K562 (cell line): ENCODE measurements around the gene DNAJC1. TPM values are rescaled to one million over a fixed set of nuclear protein-coding genes. Genes with fewer than 3 reads are reported as not detected.

ENCODE experiments used
- CXXC5 ChIP-seq: fragments of 250-450 bp; sonication (Bioruptor Pico); IDR thresholded peaks from 2 replicates; pipeline ENCODE4 v1.8.0; 2022; ENCODE audit warnings: inconsistent platforms, mild to moderate bottlenecking, moderate library complexity
- GTF2E2 ChIP-seq: fragments of 200-800 bp; sonication (Bioruptor generic); IDR thresholded peaks from 2 replicates; pipeline ENCODE4 v1.6.1; 2016; ENCODE audit warnings: missing genetic modification characterization, missing compliant biosample characterization
- HNRNPUL1 ChIP-seq: fragments of 200-400 bp; formaldehyde crosslinking; IDR thresholded peaks from 2 replicates; pipeline ENCODE4 v1.6.1; 2017; ENCODE audit warnings: low read length
- JUNB ChIP-seq: fragments of 450-650 bp; formaldehyde crosslinking; conservative IDR thresholded peaks from 2 replicates; pipeline ENCODE4 v1.4.0; 2020; ENCODE audit warnings: mild to moderate bottlenecking
- KLF16 ChIP-seq: IDR thresholded peaks from 2 replicates; pipeline ENCODE4 v1.6.1; 2016; ENCODE audit warnings: antibody characterized with exemption
- NFIX ChIP-seq: fragments of 250-450 bp; sonication (Bioruptor Pico); IDR thresholded peaks from 2 replicates; pipeline ENCODE4 v1.4.0; 2020; ENCODE audit warnings: low read depth, mild to moderate bottlenecking, moderate library complexity
- POLR2G ChIP-seq: fragments of 200-400 bp; formaldehyde crosslinking; IDR thresholded peaks from 2 replicates; pipeline ENCODE4 v1.6.1; 2017; ENCODE audit warnings: low read depth, mild to moderate bottlenecking, antibody characterized with exemption, low read length, moderate library complexity
- SP2 ChIP-seq: IDR thresholded peaks from 2 replicates; pipeline ENCODE4 v1.6.1; 2011; ENCODE audit warnings: mild to moderate bottlenecking, low read depth, low read length, moderate library complexity; ENCODE audit not compliant: poor library complexity, severe bottlenecking; ENCODE audit errors: extremely low read depth
- TCF3 ChIP-seq: sonication (generic); formaldehyde crosslinking; IDR thresholded peaks from 2 replicates; pipeline ENCODE4 v1.4.0; 2020; ENCODE audit warnings: mild to moderate bottlenecking, missing genetic modification reagents
- ZBTB1 ChIP-seq: sonication (generic); formaldehyde crosslinking; IDR thresholded peaks from 2 replicates; pipeline ENCODE4 v1.8.1; 2023; ENCODE audit warnings: missing genetic modification reagents, low read depth, mild to moderate bottlenecking, borderline replicate concordance
- ZBTB33 ChIP-seq: sonication (generic); formaldehyde crosslinking; IDR thresholded peaks from 2 replicates; pipeline ENCODE4 v1.8.1; 2023; ENCODE audit warnings: mild to moderate bottlenecking, missing genetic modification reagents
- ZBTB40 ChIP-seq, 2 experiments: fragments of 450-650 bp in 1 of 2; sonication (generic) in 1 of 2; formaldehyde crosslinking in 1 of 2; IDR thresholded peaks; 2 replicates each; pipeline versions ENCODE4 v1.7.1 to v1.9.0; 2016 to 2022; ENCODE audit warnings: inconsistent platforms in 1 of 2, mild to moderate bottlenecking in 1 of 2, missing genetic modification reagents in 1 of 2
- ZNF197 ChIP-seq: fragments of 200-800 bp; sonication (Bioruptor generic); IDR thresholded peaks from 2 replicates; pipeline ENCODE4 v1.6.1; 2016; ENCODE audit warnings: low read depth, missing genetic modification characterization, missing compliant biosample characterization
- ZNF316 ChIP-seq: fragments of 450-650 bp; IDR thresholded peaks from 2 replicates; pipeline ENCODE4 v1.6.1; 2016
- ZNF347 ChIP-seq: fragments of 450-650 bp; formaldehyde crosslinking; IDR thresholded peaks from 2 replicates; pipeline ENCODE4 v1.4.0; 2020; ENCODE audit warnings: low read depth, mild to moderate bottlenecking, moderate library complexity
- ZNF431 ChIP-seq: sonication (generic); formaldehyde crosslinking; IDR thresholded peaks from 2 replicates; pipeline ENCODE4 v1.8.0; 2022; ENCODE audit warnings: mild to moderate bottlenecking, missing genetic modification reagents
- ZSCAN29 ChIP-seq: fragments of 450-650 bp; IDR thresholded peaks from 2 replicates; pipeline ENCODE4 v1.6.1; 2017
- polyA plus RNA-seq, 8 experiments: library from polyadenylated mRNA; depleted of rRNA in 4 of 8; stranded (reverse) in 5 of 8; unstranded in 3 of 8; fragments of >200 nt; fragmentation: Nextera tagmentation in 2 of 8; fragmentation: Illumina TruSeq in 1 of 8; extraction: Ambion mirVana in 2 of 8; extraction: Trizol in 1 of 8; gene quantifications; 2 replicates each; pipeline versions ENCODE4 v1.2.1 to v1.2.3, GENCODE V29; 2011 to 2014; ENCODE audit warnings: inconsistent platforms in 1 of 8, missing spikeins in 1 of 8
- total RNA-seq, 7 experiments: library from RNA; depleted of rRNA in 6 of 7; stranded (reverse); fragments of >200 nt in 6 of 7; fragmentation: Illumina TruSeq in 2 of 7; extraction: Trizol in 2 of 7; gene quantifications; 2 replicates each; pipeline versions ENCODE4 v1.2.1 to v1.2.3, GENCODE V29; 2011 to 2021; ENCODE audit warnings: low replicate concordance in 1 of 7

Gene DNAJC1
- total and polyA plus RNA-seq, 9 of the 15 experiments (the other 6 are each of a cell fraction or from before 2014, with no cell fraction given) = 5.4 to 77.6 (median 40.3) TPM

- TF ChIP-seq ZNF347 (no peak), GTF2E2 (no peak), TCF3 (CRISPR knock-in tag) (peak; percentile 76), ZSCAN29 (peak; percentile 37; the same call in 1 of the 2 replicates), ZNF316 (peak; percentile 45; the same call in 1 of the 2 replicates), CXXC5 (peak; percentile 33; the same call in 1 of the 2 replicates), HNRNPUL1 (no peak), ZBTB40 (IDR thresholded peaks at IDR 0.05) (peak; percentile 71), ZBTB40 (CRISPR knock-in tag; IDR thresholded peaks at IDR 0.05) (no peak), KLF16 (no peak), ZNF197 (CRISPR knock-in tag) (no peak), ZNF431 (CRISPR knock-in tag) (no peak), JUNB (CRISPR knock-in tag) (no peak), POLR2G (no peak), ZBTB1 (CRISPR knock-in tag) (no peak), SP2 (no peak), NFIX (CRISPR knock-in tag) (no peak), ZBTB33 (CRISPR knock-in tag) (no peak)
These were observed 251.9 kb downstream of the DNAJC1 start (continued) for GRCh38 chr10:21751341-21752310.
